ENCODE measurements around the gene CLEC7A. TPM values are rescaled to one million over a fixed set of nuclear protein-coding genes. Genes with fewer than 3 reads are reported as not detected.
A peak's percentile ranks its signal among the peaks of the same experiment; 100 is the strongest.

Gene CLEC7A
- total RNA-seq, 4 donors from 2014 or later = 1.1 to 40.7 (median 3.6) TPM

- peak within 1 kb of the TSS; percentile 29 to 75 (median 68) for H3K27ac ChIP-seq
- intact Hi-C loops (cut with DNase I; ENCODE audit: low total_unique reads) (no loop called here), in situ Hi-C loops (cut with MboI; ENCODE audit: low sequenced_read_pairs in 4 of 4) (no loop called here)
- H3K4me3 ChIP-seq = peak within 1 kb of the TSS; percentile 27 to 42 (median 34)
- TF ChIP-seq POLR2A (IDR thresholded peaks at IDR 0.05) = peak; percentile 48 to 69
- TF ChIP-seq CTCF (IDR thresholded peaks at IDR 0.05 in 4 of 5, conservative IDR thresholded peaks at IDR 0.05 in 1 of 5) = no peak
- no peaks in the 10 kb centered on the region for H3K27me3 ChIP-seq
- no peaks in the 10 kb centered on the region for H3K9me3 ChIP-seq
- DNase-seq (no peak), ATAC-seq (peak; percentile 45 to 47)
- H3K36me3 ChIP-seq = no peaks in the 10 kb centered on the region
- peaks cover 0 to 5% of the 10 kb centered on the region in 2 donors for H3K4me1 ChIP-seq
Measured at GRCh38 chr12:10098791-10099190, 31.2 kb downstream of the CLEC7A start, which contains the start of gene CLEC1A. TSS of gene CLEC1A (minus strand) at chr12:10098985. CDS start at chr12:10098922, 63 bp downstream.

- peak overlapping the region; percentile 9 to 75 (median 68) for H3K27ac ChIP-seq
- no peaks in the 10 kb centered on the region for H3K9me3 ChIP-seq
- intact Hi-C loops (cut with DNase I; ENCODE audit: low total_unique reads) = no loop called here
- TF ChIP-seq CTCF (IDR thresholded peaks at IDR 0.05 in 4 of 5, conservative IDR thresholded peaks at IDR 0.05 in 1 of 5) = no peak
- peak in 1 of 2 donors; percentile 37 for TF ChIP-seq POLR2A (IDR thresholded peaks at IDR 0.05)
- DNase-seq = no peak
- peak overlapping the region in 1 of 4 donors; percentile 42 for H3K4me3 ChIP-seq
- in situ Hi-C loops (cut with MboI; ENCODE audit: low sequenced_read_pairs in 4 of 4) = no loop called here
- H3K27me3 ChIP-seq = no peaks in the 10 kb centered on the region
- H3K36me3 ChIP-seq = no peaks in the 10 kb centered on the region
- peak; percentile 43 to 64 for ATAC-seq
- peaks cover 0 to 5% of the 10 kb centered on the region in 2 donors for H3K4me1 ChIP-seq
Measured at GRCh38 chr12:10097521-10097920, 32.5 kb downstream of the CLEC7A start.

GRCh38 chr12:10095971-10096370 lies 34.0 kb downstream of the CLEC7A start:
- no peak for ATAC-seq
- Histone ChIP-seq H3K27ac (peak overlapping the region; percentile 9 to 75 (median 68)), H3K4me1 (peaks cover 0 to 2% of the 10 kb centered on the region in 2 donors), H3K4me3 (peak overlapping the region in 2 of 4 donors; percentile 23 to 42), H3K9me3 (no peaks in the 10 kb centered on the region), H3K27me3 (no peaks in the 10 kb centered on the region), H3K36me3 (no peaks in the 10 kb centered on the region)
- intact Hi-C loops (cut with DNase I; ENCODE audit: low total_unique reads) = no loop called here
- TF ChIP-seq CTCF (IDR thresholded peaks at IDR 0.05 in 4 of 5, conservative IDR thresholded peaks at IDR 0.05 in 1 of 5) (no peak), POLR2A (IDR thresholded peaks at IDR 0.05) (no peak)
- in situ Hi-C loops (cut with MboI; ENCODE audit: low sequenced_read_pairs in 4 of 4) = no loop called here
- DNase-seq = no peak

- in situ Hi-C loops (cut with MboI; ENCODE audit: low sequenced_read_pairs in 4 of 4) = no loop called here
- no peak for TF ChIP-seq CTCF (IDR thresholded peaks at IDR 0.05 in 4 of 5, conservative IDR thresholded peaks at IDR 0.05 in 1 of 5)
- TF ChIP-seq POLR2A (IDR thresholded peaks at IDR 0.05) = no peak
Measured at GRCh38 chr12:10094646-10095395, 35.2 kb downstream of the CLEC7A start.

More at GRCh38 chr12:10094646-10095395, 35.2 kb downstream of the CLEC7A start:
- H3K27ac ChIP-seq = peak overlapping the region; percentile 9 to 75 (median 68)
- H3K4me3 ChIP-seq = no peak overlapping the region
- intact Hi-C loops (cut with DNase I; ENCODE audit: low total_unique reads) = no loop called here
- no peak for DNase-seq
- no peaks in the 10 kb centered on the region for H3K4me1 ChIP-seq
- no peak for ATAC-seq
- H3K9me3 ChIP-seq = no peaks in the 10 kb centered on the region
- no peaks in the 10 kb centered on the region for H3K36me3 ChIP-seq
- H3K27me3 ChIP-seq = no peaks in the 10 kb centered on the region
